ENCODE data around the gene ALX1.
"Not testable (repeated sequence)": the region's sequence is repeated elsewhere in the genome, so short reads cannot be mapped to it uniquely, and the experiment has no call there.

The ALX1 gene

DNA sequence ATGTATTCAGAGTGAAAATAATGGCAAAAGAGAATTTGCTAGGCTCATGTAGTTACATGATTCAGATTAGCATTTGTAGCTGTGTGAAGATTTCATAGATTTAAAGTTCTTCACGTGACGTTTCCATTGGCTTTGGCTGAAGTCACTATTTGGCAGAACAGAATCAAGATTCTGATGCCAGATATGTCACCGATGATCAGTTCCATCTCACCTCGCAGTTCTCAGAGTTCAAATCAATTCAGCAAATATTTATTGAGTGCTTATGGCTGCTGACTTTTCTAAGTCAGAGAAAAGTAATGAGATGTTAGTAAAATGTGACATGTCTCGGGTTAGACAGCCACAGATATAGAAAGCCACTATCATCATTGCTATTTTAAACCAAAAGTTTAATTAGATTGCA, 28.4 kb downstream of the ALX1 start:
- DNase-seq = no peak

GRCh38 chr12:85309125-85309566, 29.1 kb downstream of the ALX1 start:
- no peak for DNase-seq

- no peak for DNase-seq
Measured at GRCh38 chr12:85310025-85310424, 30.0 kb downstream of the ALX1 start.

GRCh38 chr12:85310456-85311076, 30.5 kb downstream of the ALX1 start:
- no peak for DNase-seq

- not testable (repeated sequence) for DNase-seq
Measured at GRCh38 chr12:85317866-85318636, 38.0 kb downstream of the ALX1 start.

GRCh38 chr12:85322715-85323114, 42.7 kb downstream of the ALX1 start:
- no peak for DNase-seq

DNA sequence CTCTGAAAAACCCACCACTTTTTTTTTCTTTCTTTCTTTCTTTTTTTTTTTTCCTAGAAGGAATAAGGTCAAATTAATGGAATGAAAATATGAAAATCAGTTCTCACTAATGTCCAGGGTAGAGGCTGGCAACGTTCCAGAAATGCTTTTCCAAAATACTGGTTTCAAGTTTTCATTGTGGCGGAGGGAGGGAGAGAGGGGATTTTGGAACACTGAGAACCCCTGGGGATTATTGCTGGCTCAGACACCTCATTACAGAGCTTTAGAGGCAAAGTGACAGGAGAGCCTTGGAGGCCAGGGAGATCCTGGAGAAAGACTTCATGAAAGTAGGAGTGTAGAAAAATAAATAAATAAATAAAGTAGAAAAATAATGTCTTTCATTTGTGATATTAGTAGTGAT, 45.4 kb downstream of the ALX1 start:
- DNase-seq = no peak

GRCh38 chr12:85329913-85330312, 49.9 kb downstream of the ALX1 start:
- DNase-seq = no peak

GRCh38 chr12:85348779-85349178, 68.8 kb downstream of the ALX1 start:
- no peak for DNase-seq

DNA sequence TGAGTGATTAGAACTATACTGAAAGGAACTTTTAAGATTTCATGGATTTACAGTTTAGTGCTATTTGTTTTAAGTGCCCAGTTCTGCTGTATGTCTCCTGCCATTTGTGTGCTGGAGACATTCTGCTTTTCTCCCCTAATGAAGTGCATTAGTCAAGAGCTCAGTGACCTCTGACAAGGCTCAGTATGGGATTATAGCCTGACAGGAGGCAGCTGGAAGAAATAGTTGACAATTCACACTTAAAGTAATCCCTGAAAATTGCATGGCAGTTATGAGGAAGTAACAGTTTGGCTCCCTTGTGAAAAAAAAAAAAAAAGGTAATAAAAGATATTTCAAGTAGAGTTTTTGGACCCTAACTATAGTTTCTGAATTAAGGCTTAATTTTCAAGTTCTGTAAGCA, 70.3 kb downstream of the ALX1 start:
- no peak for DNase-seq
